Keratinocyte (primary cell): ENCODE results near the gene SFN. TPM values are rescaled to one million over a fixed set of nuclear protein-coding genes. Genes with fewer than 3 reads are reported as not detected.
A peak's percentile ranks its signal among the peaks of the same experiment; 100 is the strongest.
"Not testable (repeated sequence)": the region's sequence is repeated elsewhere in the genome, so short reads cannot be mapped to it uniquely, and the experiment has no call there.

Experiments
- DNase-seq: peaks from one replicate; pipeline ENCODE4 v3.0.0-alpha.2; 2011; ENCODE audit warnings: low read depth, missing footprints, low spot score
- FAIRE-seq: peaks from 2 replicates; lab custom pipeline; 2011; peaks lifted over from hg19 to GRCh38; lab: Jason Lieb, UNC
- H2AFZ ChIP-seq: 2 replicates; pipeline ENCODE4 v1.6.0; 2012; ENCODE audit warnings: low read length, control low read depth, inconsistent platforms; ENCODE audit not compliant: control insufficient read depth
- H3K27ac ChIP-seq: 2 replicates; pipeline ENCODE4 v1.5.1; 2011; ENCODE audit warnings: low read length; ENCODE audit not compliant: control insufficient read depth, insufficient read depth
- H3K27me3 ChIP-seq: 3 replicates; pipeline ENCODE4 v1.6.0; 2011; ENCODE audit warnings: low read length; ENCODE audit not compliant: control insufficient read depth, insufficient read depth; ENCODE audit errors: extremely low read depth
- H3K36me3 ChIP-seq, 2 experiments: 2 replicates in 1 of 2; 3 replicates in 1 of 2; pipeline ENCODE4 v1.5.1; 2011; ENCODE audit warnings: low read length in 2 of 2, mild to moderate bottlenecking in 1 of 2; ENCODE audit not compliant: control insufficient read depth in 2 of 2, insufficient read depth in 2 of 2; ENCODE audit errors: extremely low read depth in 1 of 2
- H3K4me1 ChIP-seq: 3 replicates; pipeline ENCODE4 v1.5.1; 2011; ENCODE audit warnings: low read length; ENCODE audit not compliant: control insufficient read depth, insufficient read depth; ENCODE audit errors: extremely low read depth
- H3K4me2 ChIP-seq: 3 replicates; pipeline ENCODE4 v1.6.0; 2011; ENCODE audit warnings: low read depth, low read length; ENCODE audit not compliant: control insufficient read depth, insufficient read depth; ENCODE audit errors: extremely low read depth
- H3K4me3 ChIP-seq, 3 experiments: fragments of 200-600 bp in 1 of 3; sonication (generic) in 1 of 3; 2 replicates in 2 of 3; 3 replicates in 1 of 3; pipeline ENCODE4 v1.5.1; 2011 to 2016; ENCODE audit warnings: low read length in 3 of 3, mild to moderate bottlenecking in 3 of 3, control low read depth in 2 of 3, inconsistent platforms in 1 of 3, low read depth in 1 of 3, mixed read lengths in 1 of 3, mixed run types in 1 of 3, moderate library complexity in 1 of 3; ENCODE audit not compliant: control insufficient read depth in 2 of 3, insufficient read depth in 2 of 3; ENCODE audit errors: extremely low read depth in 1 of 3
- H3K79me2 ChIP-seq: 2 replicates; pipeline ENCODE4 v1.6.0; 2012; ENCODE audit warnings: low read length; ENCODE audit not compliant: control insufficient read depth, insufficient read depth
- H3K9ac ChIP-seq: 3 replicates; pipeline ENCODE4 v1.6.0; 2011; ENCODE audit warnings: low read length; ENCODE audit not compliant: control insufficient read depth, insufficient read depth; ENCODE audit errors: extremely low read depth
- H3K9me1 ChIP-seq: 3 replicates; pipeline ENCODE4 v1.6.0; 2011; ENCODE audit warnings: low read length; ENCODE audit not compliant: control insufficient read depth, insufficient read depth; ENCODE audit errors: extremely low read depth
- H3K9me3 ChIP-seq: 2 replicates; pipeline ENCODE4 v1.5.1; 2012; ENCODE audit warnings: low read depth, low read length; ENCODE audit not compliant: control insufficient read depth
- H4K20me1 ChIP-seq: 3 replicates; pipeline ENCODE4 v1.6.0; 2011; ENCODE audit warnings: low read length; ENCODE audit not compliant: control insufficient read depth, insufficient read depth; ENCODE audit errors: extremely low read depth
- EZH2 ChIP-seq: IDR thresholded peaks from one replicate; pipeline ENCODE4 v1.6.1; 2012; ENCODE audit warnings: inconsistent platforms, mild to moderate bottlenecking, low read length, moderate library complexity
- dilution Hi-C: fragments of 300-500 bp; cut with MboI; formaldehyde crosslinking; loops from one replicate; pipeline ENCODE4 v1.7.0; 2020; ENCODE audit warnings: low sequenced_read_pairs; ENCODE audit not compliant: extremely low pct_ligation_motif_present
- polyA plus RNA-seq, 5 experiments: library from polyadenylated mRNA; depleted of rRNA in 3 of 5; stranded (reverse) in 3 of 5; stranded (forward) in 1 of 5; unstranded in 1 of 5; fragments of >200 nt; gene quantifications; 1 replicate in 1 of 5; 2 replicates in 3 of 5; 3 replicates in 1 of 5; pipeline versions ENCODE4 v1.2.1 to v1.2.3, GENCODE V29; 2011 to 2012; ENCODE audit warnings: missing spikeins in 2 of 5, low read depth in 1 of 5, low replicate concordance in 1 of 5
- TF ChIP-seq, protein P1 (sequence below), 3 experiments: IDR thresholded peaks in 1 of 3; conservative IDR thresholded peaks in 1 of 3; optimal IDR thresholded peaks in 1 of 3; 2 replicates in 2 of 3; 3 replicates in 1 of 3; pipeline versions ENCODE3 to v1.5.1; 2011; ENCODE audit warnings: low read length in 3 of 3, mild to moderate bottlenecking in 3 of 3, moderate library complexity in 2 of 3, control low read depth in 1 of 3, inconsistent platforms in 1 of 3; ENCODE audit not compliant: insufficient read depth in 2 of 3; ENCODE audit errors: extremely low read depth in 1 of 3

Gene SFN
- polyA plus RNA-seq, 1 donor (not counting 4 experiments of a cell fraction or from before 2014, with no cell fraction given), result 1,394 TPM

GRCh38 chr1:26863685-26864077 lies 732 bp downstream of the SFN start:
- peaks cover 4% of the 10 kb centered on the region for H4K20me1 ChIP-seq
- H3K36me3 ChIP-seq, result peaks cover 1 to 5% of the 10 kb centered on the region in 2 experiments
- H3K4me1 ChIP-seq, result peaks cover 52% of the 10 kb centered on the region
- no peak overlapping the region for H2AFZ ChIP-seq
- peaks cover 2% of the 10 kb centered on the region for H3K9me3 ChIP-seq
- H3K9me1 ChIP-seq, result no peaks in the 10 kb centered on the region
- no peak for FAIRE-seq
- no peak for DNase-seq
- dilution Hi-C loops, result no loop called here
- peak overlapping the region; percentile 100 for H3K27ac ChIP-seq
- peak overlapping the region; percentile 56 to 98 (median 93) for H3K4me3 ChIP-seq
- H3K9ac ChIP-seq, result peak overlapping the region; percentile 99
- H3K79me2 ChIP-seq, result peaks cover 17% of the 10 kb centered on the region
- peak overlapping the region; percentile 33 for H3K4me2 ChIP-seq
- no peaks in the 10 kb centered on the region for H3K27me3 ChIP-seq
- no peak for TF ChIP-seq EZH2
- TF ChIP-seq, protein P1, sequence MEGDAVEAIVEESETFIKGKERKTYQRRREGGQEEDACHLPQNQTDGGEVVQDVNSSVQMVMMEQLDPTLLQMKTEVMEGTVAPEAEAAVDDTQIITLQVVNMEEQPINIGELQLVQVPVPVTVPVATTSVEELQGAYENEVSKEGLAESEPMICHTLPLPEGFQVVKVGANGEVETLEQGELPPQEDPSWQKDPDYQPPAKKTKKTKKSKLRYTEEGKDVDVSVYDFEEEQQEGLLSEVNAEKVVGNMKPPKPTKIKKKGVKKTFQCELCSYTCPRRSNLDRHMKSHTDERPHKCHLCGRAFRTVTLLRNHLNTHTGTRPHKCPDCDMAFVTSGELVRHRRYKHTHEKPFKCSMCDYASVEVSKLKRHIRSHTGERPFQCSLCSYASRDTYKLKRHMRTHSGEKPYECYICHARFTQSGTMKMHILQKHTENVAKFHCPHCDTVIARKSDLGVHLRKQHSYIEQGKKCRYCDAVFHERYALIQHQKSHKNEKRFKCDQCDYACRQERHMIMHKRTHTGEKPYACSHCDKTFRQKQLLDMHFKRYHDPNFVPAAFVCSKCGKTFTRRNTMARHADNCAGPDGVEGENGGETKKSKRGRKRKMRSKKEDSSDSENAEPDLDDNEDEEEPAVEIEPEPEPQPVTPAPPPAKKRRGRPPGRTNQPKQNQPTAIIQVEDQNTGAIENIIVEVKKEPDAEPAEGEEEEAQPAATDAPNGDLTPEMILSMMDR (optimal IDR thresholded peaks at IDR 0.05 in 1 of 3, IDR thresholded peaks at IDR 0.05 in 1 of 3, conservative IDR thresholded peaks at IDR 0.05 in 1 of 3; ENCODE audit: extremely low read depth in 1 of 3, insufficient read depth in 2 of 3, low read length in 3 of 3), result no peak

- TF ChIP-seq, protein P1 (optimal IDR thresholded peaks at IDR 0.05 in 1 of 3, IDR thresholded peaks at IDR 0.05 in 1 of 3, conservative IDR thresholded peaks at IDR 0.05 in 1 of 3; ENCODE audit: extremely low read depth in 1 of 3, insufficient read depth in 2 of 3, low read length in 3 of 3), result peak in 1 of 3 experiments; percentile 3
- TF ChIP-seq EZH2, result no peak
- Histone ChIP-seq H3K9ac (peak overlapping the region; percentile 99), H3K9me1 (no peaks in the 10 kb centered on the region), H3K4me3 (peak overlapping the region; percentile 56 to 98 (median 93)), H2AFZ (no peak overlapping the region), H3K9me3 (peaks cover 2% of the 10 kb centered on the region), H3K4me1 (peaks cover 40% of the 10 kb centered on the region), H3K27me3 (no peaks in the 10 kb centered on the region), H3K27ac (peak overlapping the region; percentile 100), H3K36me3 (peaks cover 1 to 5% of the 10 kb centered on the region in 2 experiments), H4K20me1 (peaks cover 4% of the 10 kb centered on the region), H3K4me2 (peak overlapping the region; percentile 79), H3K79me2 (peaks cover 17% of the 10 kb centered on the region)
- dilution Hi-C loops, result no loop called here
- FAIRE-seq (no peak), DNase-seq (no peak)
Observed at GRCh38 chr1:26864610-26865480, 1.9 kb downstream of the SFN start.

GRCh38 chr1:26873097-26873496 lies 10.1 kb downstream of the SFN start:
- H3K27me3 ChIP-seq, H3K79me2 ChIP-seq, H3K36me3 ChIP-seq, dilution Hi-C loops, H3K4me2 ChIP-seq, H3K4me3 ChIP-seq, FAIRE-seq, H3K9me1 ChIP-seq, H3K9ac ChIP-seq, DNase-seq, H2AFZ ChIP-seq, H4K20me1 ChIP-seq, H3K9me3 ChIP-seq: not testable (repeated sequence)
- peaks cover 30% of the 10 kb centered on the region for H3K4me1 ChIP-seq
- H3K27ac ChIP-seq, result peak overlapping the region; percentile 20
